Erythroblast (primary cell): Measurements from ENCODE around the gene THAP10.

Source experiments
- GATA1 ChIP-seq: IDR thresholded peaks from 2 replicates; pipeline ENCODE4 v1.6.1; 2011; ENCODE audit warnings: low read depth, mild to moderate bottlenecking, control low read depth, low read length, moderate library complexity
- POLR2A ChIP-seq: IDR thresholded peaks from 2 replicates; pipeline ENCODE4 v1.6.1; 2011; ENCODE audit warnings: mild to moderate bottlenecking, low read length

- no peak for TF ChIP-seq POLR2A
- TF ChIP-seq GATA1 = no peak
Observed at GRCh38 chr15:70923311-70924080, 31.3 kb upstream of the THAP10 start.
